Hindlimb muscle (tissue), 1 donor: ENCODE data around the gene GJB1. TPM values are rescaled to one million over a fixed set of nuclear protein-coding genes. Genes with fewer than 3 reads are reported as not detected.

Experiments used
- DNase-seq: peaks from one replicate; pipeline ENCODE4 v3.0.0-alpha.2; 2013
- polyA plus RNA-seq: library from polyadenylated mRNA; unstranded; fragments of 120-200 nt; gene quantifications from one replicate; pipeline ENCODE4 v1.2.1, GENCODE V29; 2013; ENCODE audit not compliant: insufficient read length

Gene GJB1
- polyA plus RNA-seq, 1 donor: not detected

GRCh38 chrX:71215338-71215912, 7.6 kb upstream of the GJB1 start:
- no peak for DNase-seq

GRCh38 chrX:71216485-71216884, 6.5 kb upstream of the GJB1 start:
- DNase-seq: no peak

- DNase-seq: no peak
Measured at GRCh38 chrX:71217298-71217697, 5.7 kb upstream of the GJB1 start.

- no peak for DNase-seq
Measured at GRCh38 chrX:71221145-71221544, 1.9 kb upstream of the GJB1 start.

- DNase-seq: no peak
Measured at GRCh38 chrX:71224098-71224708, 1.2 kb downstream of the GJB1 start.

GRCh38 chrX:71225009-71225408, 2.0 kb downstream of the GJB1 start:
- no peak for DNase-seq

- DNase-seq: no peak
Measured at GRCh38 chrX:71225676-71226075, 2.7 kb downstream of the GJB1 start.

GRCh38 chrX:71227370-71228062, 4.5 kb downstream of the GJB1 start:
- no peak for DNase-seq

- DNase-seq: no peak
Measured at GRCh38 chrX:71228063-71228642, 5.1 kb downstream of the GJB1 start.

GRCh38 chrX:71235482-71235881, 12.5 kb downstream of the GJB1 start:
- DNase-seq: no peak

- DNase-seq: no peak
Measured at GRCh38 chrX:71236836-71237235, 13.8 kb downstream of the GJB1 start.

- no peak for DNase-seq
Measured at GRCh38 chrX:71239781-71240180, 16.8 kb downstream of the GJB1 start.

- DNase-seq: no peak
Measured at GRCh38 chrX:71241301-71241700, 18.3 kb downstream of the GJB1 start.

GRCh38 chrX:71244359-71245128, 21.5 kb downstream of the GJB1 start:
- no peak for DNase-seq

- no peak for DNase-seq
Measured at GRCh38 chrX:71245159-71245558, 22.1 kb downstream of the GJB1 start.

GRCh38 chrX:71250841-71251240, 27.8 kb downstream of the GJB1 start:
- DNase-seq: peak; percentile 2

- peak; percentile 7 for DNase-seq
Measured at GRCh38 chrX:71251466-71251973, 28.5 kb downstream of the GJB1 start.

- DNase-seq: no peak
Measured at GRCh38 chrX:71252221-71252620, 29.2 kb downstream of the GJB1 start.

GRCh38 chrX:71253253-71254091, 30.4 kb downstream of the GJB1 start:
- DNase-seq: peak; percentile 42

GRCh38 chrX:71254092-71254963, 31.3 kb downstream of the GJB1 start, which contains the start of gene ZMYM3:
Gene ZMYM3, minus strand, starts transcription at chrX:71254140. Its CDS starts 885 bp downstream, at chrX:71253255.
- DNase-seq: peak; percentile 86

- DNase-seq: no peak
Measured at GRCh38 chrX:71256051-71256450, 33.0 kb downstream of the GJB1 start.
